GM12878 (cell line): ENCODE measurements around the gene LRRC14B. TPM values are rescaled to one million over a fixed set of nuclear protein-coding genes. Genes with fewer than 3 reads are reported as not detected.
A peak's percentile ranks its signal among the peaks of the same experiment; 100 is the strongest.

Source experiments
- ATAC-seq: fragments of 200-7000 bp; cut with Tn5 transposase; 3 replicates; pipeline ENCODE4 v1.9.1; 2020; ENCODE audit warnings: mild to moderate bottlenecking, moderate library complexity
- BruUV-seq: library from RNA; stranded (reverse); fragments of 400-500 nt; replicated peaks from 2 replicates; lab custom pipeline; 2021; lab: Mats Ljungman, UMichigan
- CTCF ChIA-PET: fragments of 300-600 bp; sonication (Branson Sonifier 250); formaldehyde crosslinking; extraction: SDS; loops from one replicate; lab custom pipeline; 2021; ENCODE audit warnings: inconsistent platforms; lab: Yijun Ruan, JAX
- POLR2A ChIA-PET: fragments of 350-600 bp; formaldehyde crosslinking; extraction: SDS; loops from one replicate; lab custom pipeline; 2021; ENCODE audit warnings: inconsistent platforms; lab: Charles Lee
- RAD21 ChIA-PET: fragments of 300-600 bp; sonication (Branson Sonifier 250); formaldehyde crosslinking; loops from one replicate; lab custom pipeline; 2023; ENCODE audit warnings: antibody characterized with exemption; ENCODE audit not compliant: unreplicated experiment; lab: Charles Lee
- SMC1A ChIA-PET: fragments of 300-600 bp; sonication (Branson Sonifier 250); formaldehyde crosslinking; loops from one replicate; lab custom pipeline; 2023; ENCODE audit not compliant: unreplicated experiment, uncharacterized antibody; lab: Charles Lee
- DNase-seq: peaks from one replicate; pipeline ENCODE4 v3.0.0-alpha.2; 2011; ENCODE audit warnings: low read depth, low spot score
- FAIRE-seq: peaks from 3 replicates; lab custom pipeline; 2011; peaks lifted over from hg19 to GRCh38; lab: Jason Lieb, UNC
- H2AFZ ChIP-seq: 2 replicates; pipeline ENCODE4 v1.6.0; 2011; ENCODE audit warnings: low read depth, low read length, control low read depth; ENCODE audit not compliant: control insufficient read depth
- H3K27ac ChIP-seq: 2 replicates; pipeline ENCODE4 v1.5.1; 2011; ENCODE audit warnings: control low read depth; ENCODE audit not compliant: control insufficient read depth, insufficient read depth
- H3K27me3 ChIP-seq, 2 experiments: replicated peaks in 1 of 2; 2 replicates each; pipeline versions ENCODE4 v1.6.0 to v1.6.1; 2011; ENCODE audit warnings: low read length in 1 of 2; ENCODE audit not compliant: control insufficient read depth in 2 of 2, insufficient read depth in 2 of 2
- H3K36me3 ChIP-seq, 2 experiments: 2 replicates each; pipeline ENCODE4 v1.5.1; 2011; ENCODE audit warnings: low read length in 1 of 2; ENCODE audit not compliant: control insufficient read depth in 2 of 2, insufficient read depth in 2 of 2
- H3K4me1 ChIP-seq: 2 replicates; pipeline ENCODE4 v1.6.1; 2011; ENCODE audit warnings: mild to moderate bottlenecking, low read length, moderate library complexity, mixed read lengths; ENCODE audit not compliant: control insufficient read depth, insufficient read depth
- H3K4me2 ChIP-seq: 2 replicates; pipeline ENCODE4 v1.6.0; 2011; ENCODE audit warnings: control low read depth; ENCODE audit not compliant: control insufficient read depth, insufficient read depth
- H3K4me3 ChIP-seq: fragments of 200-600 bp; sonication (generic); 2 replicates; pipeline ENCODE4 v1.5.1; 2016
- H3K79me2 ChIP-seq: 2 replicates; pipeline ENCODE4 v1.6.0; 2011; ENCODE audit warnings: low read length; ENCODE audit not compliant: control insufficient read depth, insufficient read depth
- H3K9ac ChIP-seq: 2 replicates; pipeline ENCODE4 v1.8.0; 2011; ENCODE audit warnings: low read length, control low read depth, mixed read lengths; ENCODE audit not compliant: control insufficient read depth, insufficient read depth
- H3K9me3 ChIP-seq: replicated peaks from 3 replicates; pipeline ENCODE4 v1.5.1; 2011; ENCODE audit warnings: mild to moderate bottlenecking, low read length; ENCODE audit not compliant: control insufficient read depth, insufficient read depth
- H4K20me1 ChIP-seq: 2 replicates; pipeline ENCODE4 v1.6.0; 2011; ENCODE audit not compliant: control insufficient read depth, insufficient read depth
- CBFB ChIP-seq: IDR thresholded peaks from 2 replicates; pipeline ENCODE4 v1.6.1; 2016; ENCODE audit warnings: antibody characterized with exemption, low read depth
- CEBPB ChIP-seq, 2 experiments: fragments of 150-350 bp in 1 of 2; IDR thresholded peaks; 2 replicates each; pipeline ENCODE4 v1.6.1; 2012 to 2014; ENCODE audit warnings: low read depth in 2 of 2, low read length in 2 of 2, borderline replicate concordance in 1 of 2, inconsistent platforms in 1 of 2
- HDGF ChIP-seq: fragments of 450-650 bp; IDR thresholded peaks from 2 replicates; pipeline ENCODE4 v1.6.1; 2016; ENCODE audit warnings: antibody characterized with exemption
- KAT2A ChIP-seq: conservative IDR thresholded peaks from 2 replicates; pipeline ENCODE4 v1.6.1; 2011; ENCODE audit warnings: low read depth, low read length; ENCODE audit not compliant: control insufficient read depth
- KDM1A ChIP-seq: fragments of 200-600 bp; sonication (generic); IDR thresholded peaks from 2 replicates; pipeline ENCODE4 v1.6.1; 2016; ENCODE audit warnings: borderline replicate concordance
- NFYB ChIP-seq: IDR thresholded peaks from 2 replicates; pipeline ENCODE4 v1.6.1; 2011; ENCODE audit warnings: low read depth, mild to moderate bottlenecking, low read length, improper control_type of control experiment, moderate library complexity; ENCODE audit not compliant: insufficient read depth
- NR2C1 ChIP-seq: fragments of 450-650 bp; IDR thresholded peaks from 2 replicates; pipeline ENCODE4 v1.6.1; 2017; ENCODE audit warnings: antibody characterized with exemption, mild to moderate bottlenecking, moderate library complexity
- NR2C2 ChIP-seq: IDR thresholded peaks from 2 replicates; pipeline ENCODE4 v1.6.1; 2011; ENCODE audit warnings: borderline replicate concordance, low read depth; ENCODE audit not compliant: control insufficient read depth, insufficient read length
- RAD21 ChIP-seq: IDR thresholded peaks from 2 replicates; pipeline ENCODE4 v1.6.1; 2011; ENCODE audit warnings: mild to moderate bottlenecking, low read depth, low read length, moderate library complexity; ENCODE audit not compliant: insufficient read depth
- TCF3 ChIP-seq: IDR thresholded peaks from 2 replicates; pipeline ENCODE4 v1.6.1; 2012; ENCODE audit warnings: low read depth, mild to moderate bottlenecking, low read length, borderline replicate concordance; ENCODE audit not compliant: insufficient read depth
- YBX1 ChIP-seq: fragments of 450-650 bp; IDR thresholded peaks from 2 replicates; pipeline ENCODE4 v1.6.1; 2016; ENCODE audit warnings: antibody characterized with exemption
- ZNF384 ChIP-seq: IDR thresholded peaks from 2 replicates; pipeline ENCODE4 v1.6.1; 2012; ENCODE audit warnings: low read depth, mild to moderate bottlenecking, low read length, improper control_type of control experiment, borderline replicate concordance
- WGBS: methylation state at CpG from one replicate; pipeline ENCODE4 v1.1.6; 2016; ENCODE audit warnings: low lambda C conversion rate; ENCODE audit not compliant: insufficient replicate concordance, insufficient coverage; ENCODE audit errors: missing lambda C conversion rate; 5-methylcytosine and 5-hydroxymethylcytosine counted together
- in situ Hi-C: fragments of 300-500 bp; cut with MboI; formaldehyde crosslinking; loops from 9 replicates; pipeline ENCODE4 v1.14.3; 2018; ENCODE audit warnings: mixed read lengths
- intact Hi-C: fragments of 100-400 bp; cut with micrococcal nuclease; formaldehyde crosslinking; loops from one replicate; pipeline ENCODE4 v1.14.2; 2022; ENCODE audit not compliant: unreplicated experiment
- polyA plus RNA-seq, 11 experiments: library from polyadenylated mRNA; depleted of rRNA in 4 of 11; unstranded in 6 of 11; stranded (reverse) in 5 of 11; fragments of >200 nt; fragmentation: Nextera tagmentation in 4 of 11; fragmentation: Illumina TruSeq in 1 of 11; extraction: Ambion mirVana in 4 of 11; extraction: Trizol in 1 of 11; gene quantifications; 1 replicate in 1 of 11; 2 replicates in 10 of 11; pipeline versions ENCODE4 v1.2.1 to v1.2.3, GENCODE V29; 2011 to 2016; ENCODE audit warnings: inconsistent platforms in 2 of 11, missing spikeins in 2 of 11, low read depth in 1 of 11
- total RNA-seq, 4 experiments: library from RNA; depleted of rRNA in 3 of 4; stranded (reverse); fragments of >200 nt in 3 of 4; fragmentation: Illumina TruSeq in 1 of 4; extraction: Trizol in 1 of 4; gene quantifications; 2 replicates each; pipeline versions ENCODE4 v1.2.1 to v1.2.3, GENCODE V29; 2013 to 2021
- TF ChIP-seq, protein P1 (sequence below): IDR thresholded peaks from 2 replicates; pipeline ENCODE4 v1.6.1; 2012; ENCODE audit warnings: low read depth, low read length, improper control_type of control experiment
- TF ChIP-seq, protein P2 (sequence below): fragments of 450-650 bp; IDR thresholded peaks from 2 replicates; pipeline ENCODE4 v1.6.1; 2017; ENCODE audit warnings: antibody characterized with exemption, mild to moderate bottlenecking, moderate library complexity
- TF ChIP-seq, protein P3 (sequence below), 3 experiments: IDR thresholded peaks in 2 of 3; conservative IDR thresholded peaks in 1 of 3; 2 replicates each; pipeline ENCODE4 v1.5.1; 2011; ENCODE audit warnings: low read depth in 3 of 3, low read length in 3 of 3, mild to moderate bottlenecking in 3 of 3, control low read depth in 2 of 3, moderate library complexity in 2 of 3, inconsistent platforms in 1 of 3, mixed read lengths in 1 of 3; ENCODE audit not compliant: control insufficient read depth in 2 of 3, insufficient read depth in 1 of 3; ENCODE audit errors: extremely low read depth in 1 of 3

The LRRC14B gene
- total and polyA plus RNA-seq, 10 of the 15 experiments (the other 5 are each of a cell fraction or from before 2014, with no cell fraction given), result 0.06 to 0.31 (median 0.13) TPM; not detected in 5

DNA sequence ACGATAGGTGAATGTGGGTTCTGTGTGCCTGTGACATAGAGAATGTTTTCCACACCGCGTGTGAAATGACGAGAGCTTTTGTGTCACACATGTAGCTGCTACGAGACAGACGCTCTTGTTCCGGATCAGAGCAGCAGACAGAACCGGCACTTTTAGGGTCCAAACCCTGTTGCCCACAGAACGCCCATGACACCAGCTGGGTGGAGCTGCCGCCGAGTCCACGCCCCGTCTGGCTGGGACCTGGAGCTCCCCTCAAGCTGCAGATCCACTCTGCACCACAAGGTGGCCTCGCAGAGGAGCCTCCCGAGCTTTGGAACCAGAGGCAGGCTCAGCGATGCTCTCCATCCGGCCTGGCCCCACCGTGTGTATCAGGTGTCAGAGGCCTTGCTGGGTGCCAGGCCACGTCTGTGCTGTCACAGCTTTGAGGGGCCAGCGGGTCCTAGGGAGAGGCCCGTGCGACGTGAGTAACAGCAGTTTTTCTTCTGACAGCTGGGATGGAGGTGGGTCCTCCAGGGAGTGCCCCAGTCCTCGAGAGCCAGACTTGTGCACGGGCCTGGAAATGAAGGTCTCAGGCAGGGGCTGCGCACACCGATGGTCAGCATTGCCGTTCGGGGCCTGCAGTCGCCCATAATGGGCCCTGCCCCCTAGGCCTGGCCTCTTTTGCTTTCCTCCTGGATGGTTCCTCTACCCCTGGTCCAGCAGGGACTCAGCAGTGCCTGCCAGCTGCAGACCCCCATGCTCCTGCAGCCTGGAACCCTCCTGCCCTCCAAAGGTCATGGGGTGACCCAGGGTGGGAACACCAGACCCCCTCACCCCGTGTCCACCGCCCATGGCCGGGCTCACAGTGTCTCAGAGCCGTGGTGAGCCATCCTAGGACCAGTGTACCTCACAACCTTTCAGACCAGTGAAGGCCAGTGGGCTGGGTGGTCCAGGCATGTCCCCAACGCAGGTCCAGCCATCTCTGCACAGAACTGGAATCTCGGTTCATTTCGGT is 2.5 kb upstream of the LRRC14B start:
- Histone ChIP-seq H3K4me1 (peaks cover 32% of the 10 kb centered on the region), H4K20me1 (no peaks in the 10 kb centered on the region; the same call in 1 of the 2 replicates), H3K27ac (no peak overlapping the region), H3K9me3 (no peaks in the 10 kb centered on the region), H3K4me2 (peak overlapping the region; percentile 50; the same call in 1 of the 2 replicates), H3K27me3 (no peaks in the 10 kb centered on the region; a peak in 2 of 4 replicates), H3K79me2 (no peaks in the 10 kb centered on the region), H3K9ac (no peak overlapping the region), H2AFZ (peak overlapping the region; percentile 68), H3K4me3 (no peak overlapping the region), H3K36me3 (no peaks in the 10 kb centered on the region)
- 31% methylated on average over 37 of the region's 37 CpGs for WGBS
- CTCF ChIA-PET, result interaction anchor here (0.7 to 2.5 kb wide), 20 partner anchors 10 to 945 kb away, joined by 3 to 17 read pairs (median 4); partner anchors contain the start of genes CCDC127, PDCD6 and SDHA
- BruUV-seq, result no TSS peak
- FAIRE-seq (peak; percentile 99), DNase-seq (peak; percentile 28), ATAC-seq (peak; percentile 95)
- RAD21 ChIA-PET, result interaction anchor here (0.8 to 1.6 kb wide), 10 partner anchors 31 to 731 kb away, joined by 3 to 11 read pairs (median 3); partner anchors contain the start of genes AHRR and PDCD6
- in situ Hi-C loops (no loop called here), intact Hi-C loops (no loop called here)
- POLR2A ChIA-PET, result interaction anchor here (0.8 to 1.0 kb wide), 2 partner anchors 31 to 83 kb away, joined by 3 to 4 read pairs; partner anchors contain the start of gene PDCD6
- SMC1A ChIA-PET, result interaction anchor here (0.8 to 2.0 kb wide), 4 partner anchors 30 to 714 kb away, joined by 3 to 9 read pairs (median 4); partner anchors contain the start of genes CCDC127 and SDHA
- no peak for TF ChIP-seq KAT2A
- peak; percentile 44; the same call in 1 of the 2 replicates for TF ChIP-seq HDGF
- TF ChIP-seq RAD21, result peak; percentile 70
- no peak for TF ChIP-seq NR2C1
- TF ChIP-seq, protein P1, sequence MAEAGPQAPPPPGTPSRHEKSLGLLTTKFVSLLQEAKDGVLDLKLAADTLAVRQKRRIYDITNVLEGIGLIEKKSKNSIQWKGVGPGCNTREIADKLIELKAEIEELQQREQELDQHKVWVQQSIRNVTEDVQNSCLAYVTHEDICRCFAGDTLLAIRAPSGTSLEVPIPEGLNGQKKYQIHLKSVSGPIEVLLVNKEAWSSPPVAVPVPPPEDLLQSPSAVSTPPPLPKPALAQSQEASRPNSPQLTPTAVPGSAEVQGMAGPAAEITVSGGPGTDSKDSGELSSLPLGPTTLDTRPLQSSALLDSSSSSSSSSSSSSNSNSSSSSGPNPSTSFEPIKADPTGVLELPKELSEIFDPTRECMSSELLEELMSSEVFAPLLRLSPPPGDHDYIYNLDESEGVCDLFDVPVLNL, result no peak
- TF ChIP-seq NFYB, result no peak
- TF ChIP-seq, protein P2, sequence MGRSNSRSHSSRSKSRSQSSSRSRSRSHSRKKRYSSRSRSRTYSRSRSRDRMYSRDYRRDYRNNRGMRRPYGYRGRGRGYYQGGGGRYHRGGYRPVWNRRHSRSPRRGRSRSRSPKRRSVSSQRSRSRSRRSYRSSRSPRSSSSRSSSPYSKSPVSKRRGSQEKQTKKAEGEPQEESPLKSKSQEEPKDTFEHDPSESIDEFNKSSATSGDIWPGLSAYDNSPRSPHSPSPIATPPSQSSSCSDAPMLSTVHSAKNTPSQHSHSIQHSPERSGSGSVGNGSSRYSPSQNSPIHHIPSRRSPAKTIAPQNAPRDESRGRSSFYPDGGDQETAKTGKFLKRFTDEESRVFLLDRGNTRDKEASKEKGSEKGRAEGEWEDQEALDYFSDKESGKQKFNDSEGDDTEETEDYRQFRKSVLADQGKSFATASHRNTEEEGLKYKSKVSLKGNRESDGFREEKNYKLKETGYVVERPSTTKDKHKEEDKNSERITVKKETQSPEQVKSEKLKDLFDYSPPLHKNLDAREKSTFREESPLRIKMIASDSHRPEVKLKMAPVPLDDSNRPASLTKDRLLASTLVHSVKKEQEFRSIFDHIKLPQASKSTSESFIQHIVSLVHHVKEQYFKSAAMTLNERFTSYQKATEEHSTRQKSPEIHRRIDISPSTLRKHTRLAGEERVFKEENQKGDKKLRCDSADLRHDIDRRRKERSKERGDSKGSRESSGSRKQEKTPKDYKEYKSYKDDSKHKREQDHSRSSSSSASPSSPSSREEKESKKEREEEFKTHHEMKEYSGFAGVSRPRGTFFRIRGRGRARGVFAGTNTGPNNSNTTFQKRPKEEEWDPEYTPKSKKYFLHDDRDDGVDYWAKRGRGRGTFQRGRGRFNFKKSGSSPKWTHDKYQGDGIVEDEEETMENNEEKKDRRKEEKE, result no peak
- TF ChIP-seq CBFB, result no peak
- TF ChIP-seq YBX1, result no peak
- TF ChIP-seq CEBPB (IDR thresholded peaks at IDR 0.05; ENCODE audit: borderline replicate concordance in 1 of 2, low read depth in 2 of 2, low read length in 2 of 2), result no peak
- TF ChIP-seq NR2C2, result no peak
- 0 out of 2 replicates have a peak, but pooled peaks have one; percentile 21 for TF ChIP-seq TCF3
- no peak for TF ChIP-seq ZNF384
- TF ChIP-seq KDM1A, result no peak
- TF ChIP-seq, protein P3, sequence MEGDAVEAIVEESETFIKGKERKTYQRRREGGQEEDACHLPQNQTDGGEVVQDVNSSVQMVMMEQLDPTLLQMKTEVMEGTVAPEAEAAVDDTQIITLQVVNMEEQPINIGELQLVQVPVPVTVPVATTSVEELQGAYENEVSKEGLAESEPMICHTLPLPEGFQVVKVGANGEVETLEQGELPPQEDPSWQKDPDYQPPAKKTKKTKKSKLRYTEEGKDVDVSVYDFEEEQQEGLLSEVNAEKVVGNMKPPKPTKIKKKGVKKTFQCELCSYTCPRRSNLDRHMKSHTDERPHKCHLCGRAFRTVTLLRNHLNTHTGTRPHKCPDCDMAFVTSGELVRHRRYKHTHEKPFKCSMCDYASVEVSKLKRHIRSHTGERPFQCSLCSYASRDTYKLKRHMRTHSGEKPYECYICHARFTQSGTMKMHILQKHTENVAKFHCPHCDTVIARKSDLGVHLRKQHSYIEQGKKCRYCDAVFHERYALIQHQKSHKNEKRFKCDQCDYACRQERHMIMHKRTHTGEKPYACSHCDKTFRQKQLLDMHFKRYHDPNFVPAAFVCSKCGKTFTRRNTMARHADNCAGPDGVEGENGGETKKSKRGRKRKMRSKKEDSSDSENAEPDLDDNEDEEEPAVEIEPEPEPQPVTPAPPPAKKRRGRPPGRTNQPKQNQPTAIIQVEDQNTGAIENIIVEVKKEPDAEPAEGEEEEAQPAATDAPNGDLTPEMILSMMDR (IDR thresholded peaks at IDR 0.05 in 2 of 3, conservative IDR thresholded peaks at IDR 0.05 in 1 of 3; ENCODE audit: control insufficient read depth in 2 of 3, extremely low read depth in 1 of 3, insufficient read depth in 1 of 3, low read depth in 3 of 3, low read length in 3 of 3), result peak; percentile 85 to 97 (median 95)
